GM21423 (cell line): ENCODE data around the gene KLHL40.

Experiments
- ATAC-seq: cut with Tn5 transposase; IDR thresholded peaks from one replicate; pipeline ENCODE4 v1.9.1; 2021; ENCODE audit warnings: mild to moderate bottlenecking, moderate library complexity; ENCODE audit not compliant: unreplicated experiment

The KLHL40 gene

DNA sequence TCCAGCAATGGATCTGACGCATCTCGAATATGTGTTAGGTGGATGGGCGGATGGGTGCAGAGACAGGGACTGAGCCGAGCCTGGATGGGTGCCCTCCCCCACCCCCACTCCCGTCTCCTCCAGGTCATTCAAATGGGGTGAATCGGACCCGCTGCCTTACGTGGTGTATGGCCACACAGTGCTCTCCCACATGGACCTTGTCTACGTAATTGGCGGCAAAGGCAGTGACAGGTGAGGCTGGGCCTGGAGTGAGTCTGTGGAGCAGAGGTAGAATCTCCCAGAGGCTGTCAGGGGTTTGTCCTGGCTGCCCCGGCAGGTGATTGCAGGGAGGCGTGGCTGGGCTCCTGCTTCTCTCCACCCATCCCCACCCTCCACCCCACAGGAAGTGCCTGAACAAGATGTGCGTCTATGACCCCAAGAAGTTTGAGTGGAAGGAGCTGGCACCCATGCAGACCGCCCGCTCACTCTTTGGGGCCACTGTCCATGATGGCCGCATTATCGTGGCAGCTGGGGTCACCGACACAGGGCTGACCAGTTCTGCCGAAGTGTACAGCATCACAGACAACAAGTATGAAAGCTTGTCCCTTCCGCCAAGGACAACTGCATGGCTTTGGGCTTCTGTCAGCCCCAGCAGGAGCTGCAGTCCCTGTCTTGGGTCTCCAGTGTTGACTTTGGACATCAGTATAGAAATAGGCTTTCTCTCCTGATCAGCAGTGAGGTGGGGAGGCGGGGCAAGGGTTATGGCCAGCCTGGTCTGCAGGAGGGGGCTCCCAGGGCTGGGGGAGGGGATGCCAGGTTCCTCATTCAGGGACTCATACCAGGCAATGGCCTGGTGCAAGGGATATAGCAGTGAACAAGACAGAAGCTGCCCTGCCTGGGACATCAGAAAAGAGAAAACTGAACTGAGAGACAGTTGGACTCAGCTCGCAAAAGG lies 3.4 kb downstream of the KLHL40 start:
- ATAC-seq: no peak

DNA sequence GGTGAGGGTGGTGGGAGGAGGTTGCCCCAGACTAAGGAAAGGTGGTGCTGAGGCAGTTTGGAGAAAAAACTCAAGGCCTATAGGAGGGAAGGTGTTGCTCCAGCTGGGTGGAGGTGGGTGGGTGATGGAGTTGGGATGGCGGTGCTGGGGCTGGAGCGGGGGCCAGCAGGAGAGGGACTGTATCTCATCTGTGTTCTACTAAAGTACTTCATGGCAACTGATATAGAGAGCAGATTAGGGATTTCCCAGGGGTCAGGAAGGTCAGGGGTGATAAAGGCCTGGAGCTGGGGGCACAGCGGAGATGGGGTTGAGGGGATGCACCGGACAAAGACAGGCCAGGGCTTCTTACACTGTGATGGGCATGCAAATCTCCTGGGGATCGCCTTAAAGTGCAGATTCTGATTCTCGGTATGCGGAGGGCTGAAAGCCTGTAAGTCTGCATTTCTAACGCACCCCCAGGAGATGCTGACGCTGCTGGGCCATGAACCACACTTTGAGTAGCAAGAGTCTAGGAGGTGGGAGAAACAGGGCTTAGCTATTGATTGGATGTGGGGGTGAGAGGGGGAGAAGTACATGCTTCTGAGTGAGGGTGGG lies 4.2 kb downstream of the KLHL40 start:
- ATAC-seq: no peak

DNA sequence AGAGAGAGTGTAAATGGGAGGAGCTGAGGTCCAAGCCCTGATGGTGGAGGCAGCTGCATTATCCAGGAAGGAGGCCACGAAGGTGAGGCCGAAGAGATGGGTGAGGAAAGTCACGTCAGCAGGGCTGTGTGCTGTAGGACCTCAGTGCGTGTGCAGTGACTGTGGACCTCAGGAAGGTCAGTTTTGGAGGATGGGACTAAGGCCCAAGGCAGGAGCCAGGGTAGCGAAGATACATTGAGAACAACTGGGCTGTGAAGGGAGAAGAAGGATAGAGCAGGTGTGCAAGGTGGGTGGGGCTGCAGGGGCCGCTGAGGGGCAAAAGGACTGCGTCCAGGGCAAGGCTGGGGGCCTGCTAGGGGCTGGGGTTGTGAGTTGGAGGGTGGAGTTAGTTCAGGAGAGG lies 4.9 kb downstream of the KLHL40 start:
- ATAC-seq: no peak

DNA sequence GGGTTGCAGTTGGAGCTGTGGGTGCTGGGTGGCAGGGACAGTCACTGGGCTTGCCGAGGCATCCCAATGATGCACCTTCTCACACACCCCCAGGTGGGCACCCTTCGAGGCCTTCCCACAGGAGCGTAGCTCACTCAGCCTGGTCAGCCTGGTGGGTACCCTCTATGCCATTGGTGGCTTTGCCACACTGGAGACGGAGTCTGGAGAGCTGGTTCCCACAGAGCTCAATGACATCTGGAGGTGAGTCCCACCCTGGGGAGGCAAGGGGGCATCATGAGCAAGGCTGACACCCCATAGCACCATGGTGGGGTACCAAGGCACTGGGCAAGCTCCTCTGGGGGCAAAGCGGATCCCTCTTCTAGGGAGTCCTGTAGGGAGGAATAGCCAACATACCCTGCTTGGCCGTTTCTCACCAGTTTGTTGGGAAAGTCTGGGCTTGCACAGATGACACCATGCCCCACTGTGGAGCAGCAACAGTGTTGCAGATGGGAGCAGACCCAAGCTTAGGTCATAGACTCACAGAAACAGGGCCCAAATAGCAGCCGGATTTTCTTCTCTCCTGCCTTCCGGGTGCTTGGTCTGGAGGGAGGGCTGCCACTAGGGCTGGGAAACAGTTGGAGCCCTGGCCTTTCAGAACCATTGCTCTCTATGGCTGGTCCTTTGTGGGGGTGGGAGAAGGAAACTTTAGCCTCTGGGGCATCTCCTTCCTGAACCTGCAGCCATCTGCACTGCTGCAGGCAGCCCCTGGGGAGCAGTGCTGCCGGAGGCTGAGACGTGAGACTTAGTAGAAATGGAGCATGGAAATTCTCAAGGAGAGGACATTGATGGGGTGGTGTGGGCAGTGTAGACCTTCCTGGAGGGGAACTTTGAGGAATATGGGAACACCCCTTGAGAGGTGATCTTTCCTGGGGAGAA lies 5.7 kb downstream of the KLHL40 start:
- no peak for ATAC-seq

DNA sequence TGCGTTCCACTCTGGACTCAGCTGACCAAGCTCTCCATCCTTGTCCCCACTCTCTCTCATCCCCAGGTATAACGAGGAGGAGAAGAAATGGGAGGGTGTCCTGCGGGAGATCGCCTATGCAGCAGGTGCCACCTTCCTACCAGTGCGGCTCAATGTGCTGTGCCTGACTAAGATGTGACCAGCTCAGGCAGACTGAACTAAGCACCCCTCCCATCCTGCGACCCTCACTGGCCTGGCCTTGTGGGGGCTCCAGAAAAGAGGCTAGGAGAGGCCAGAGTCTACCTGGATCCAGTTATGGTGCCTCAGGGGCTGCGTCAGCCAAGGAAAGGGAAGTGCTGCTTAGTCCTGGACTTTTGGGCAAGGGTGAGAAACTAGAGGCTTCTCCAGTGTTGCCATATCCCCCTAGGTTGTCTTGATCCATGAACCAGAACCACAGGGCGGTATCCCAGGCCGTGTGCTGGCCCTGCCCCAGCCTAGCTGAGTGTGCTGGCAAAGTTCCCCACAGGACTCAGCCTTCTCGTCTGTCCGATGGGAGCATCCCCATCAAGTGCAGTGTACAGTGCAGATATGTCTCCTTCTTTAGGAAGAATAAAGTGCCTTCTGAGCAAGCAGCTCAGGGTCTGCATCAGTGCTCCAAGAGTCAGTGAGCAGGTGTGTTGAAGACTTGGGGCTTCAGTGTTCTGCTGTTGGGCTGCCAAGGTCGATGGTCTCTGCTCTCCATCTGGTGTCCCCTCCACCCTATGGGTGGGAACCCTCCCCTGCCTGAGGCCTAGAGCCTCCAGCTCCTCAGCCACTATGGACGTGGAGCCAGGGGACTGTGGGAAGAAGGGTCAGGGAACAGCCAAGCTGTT lies 6.7 kb downstream of the KLHL40 start:
- ATAC-seq: no peak

DNA sequence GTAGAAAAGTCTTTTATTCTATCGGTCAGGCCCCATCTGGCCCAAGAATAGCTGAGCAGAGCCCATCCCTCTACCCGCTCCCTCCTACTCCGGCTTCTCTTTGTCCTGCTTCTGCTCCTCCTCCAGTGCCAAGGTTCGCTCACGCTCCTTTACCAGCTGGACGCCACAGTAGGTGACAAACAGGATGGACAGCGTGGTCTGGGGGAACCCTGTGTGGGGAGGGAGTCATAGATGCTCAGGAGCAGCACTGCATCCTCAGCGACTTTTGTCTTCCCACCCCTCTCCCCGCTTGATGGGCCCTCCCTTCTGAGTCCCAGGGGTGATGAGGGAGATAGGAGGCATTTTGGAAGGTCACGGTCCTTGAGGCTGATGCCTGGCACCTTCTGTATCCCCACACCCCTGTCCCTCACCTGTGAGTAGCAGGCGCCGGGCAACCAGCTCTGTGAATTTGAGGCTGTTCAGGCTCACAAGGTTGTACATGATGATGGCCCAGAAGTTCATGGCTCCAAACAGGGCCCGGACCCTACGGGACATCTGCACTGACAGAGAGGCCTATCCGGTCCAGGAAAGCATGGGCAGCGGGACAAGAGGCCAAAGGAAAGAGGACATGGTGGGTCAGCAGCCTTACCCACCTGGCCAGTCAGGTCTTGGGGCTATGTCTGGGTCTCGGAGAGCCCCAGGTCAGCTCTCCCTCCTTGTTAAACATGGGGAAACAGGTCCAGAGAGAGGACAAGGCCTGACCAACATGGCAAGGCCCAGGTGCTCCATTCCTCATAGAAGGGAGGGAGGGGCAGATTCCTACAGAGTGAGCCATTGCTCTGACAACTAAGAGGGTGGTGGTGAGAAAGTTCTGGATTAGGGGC lies 7.6 kb downstream of the KLHL40 start:
- no peak for ATAC-seq

DNA sequence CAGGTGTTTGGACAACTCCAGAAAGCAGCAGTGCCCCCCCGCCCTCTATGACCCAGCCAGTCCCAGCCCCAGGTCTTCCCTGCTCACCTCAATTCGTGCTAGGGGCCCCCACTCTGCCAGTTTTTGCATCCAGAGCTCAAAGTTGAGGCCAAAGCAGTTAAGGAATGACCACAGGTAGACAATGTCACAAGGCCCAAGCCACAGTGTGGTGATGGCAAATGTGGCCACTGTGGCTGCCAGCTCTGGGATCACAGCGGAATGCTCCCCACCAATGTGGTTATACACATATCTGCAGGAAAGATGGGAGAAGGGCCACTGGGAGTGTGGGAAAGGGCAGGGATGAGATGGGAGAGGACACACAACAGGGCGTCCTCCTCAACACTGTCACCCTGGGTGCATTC lies 8.2 kb downstream of the KLHL40 start:
- ATAC-seq: no peak

DNA sequence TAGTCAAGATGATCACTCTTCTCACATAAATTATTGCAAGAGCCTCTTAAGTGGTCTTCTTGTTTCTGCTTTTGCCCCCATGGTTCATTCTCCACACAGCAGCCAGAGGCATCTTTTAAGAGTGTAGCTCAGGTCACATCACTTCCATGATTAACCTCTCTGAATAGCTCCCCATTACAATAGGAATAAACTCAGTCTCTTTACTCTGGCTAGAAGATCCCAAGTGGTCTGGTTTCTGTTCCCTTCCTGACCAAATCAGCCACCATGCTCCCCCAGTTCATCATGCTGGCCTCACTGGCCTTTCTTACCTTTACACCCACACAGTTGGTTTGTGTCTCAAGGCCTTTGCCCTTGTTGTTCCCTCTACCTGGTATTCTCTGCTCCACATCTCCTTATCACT lies 9.0 kb downstream of the KLHL40 start:
- ATAC-seq: no peak

DNA sequence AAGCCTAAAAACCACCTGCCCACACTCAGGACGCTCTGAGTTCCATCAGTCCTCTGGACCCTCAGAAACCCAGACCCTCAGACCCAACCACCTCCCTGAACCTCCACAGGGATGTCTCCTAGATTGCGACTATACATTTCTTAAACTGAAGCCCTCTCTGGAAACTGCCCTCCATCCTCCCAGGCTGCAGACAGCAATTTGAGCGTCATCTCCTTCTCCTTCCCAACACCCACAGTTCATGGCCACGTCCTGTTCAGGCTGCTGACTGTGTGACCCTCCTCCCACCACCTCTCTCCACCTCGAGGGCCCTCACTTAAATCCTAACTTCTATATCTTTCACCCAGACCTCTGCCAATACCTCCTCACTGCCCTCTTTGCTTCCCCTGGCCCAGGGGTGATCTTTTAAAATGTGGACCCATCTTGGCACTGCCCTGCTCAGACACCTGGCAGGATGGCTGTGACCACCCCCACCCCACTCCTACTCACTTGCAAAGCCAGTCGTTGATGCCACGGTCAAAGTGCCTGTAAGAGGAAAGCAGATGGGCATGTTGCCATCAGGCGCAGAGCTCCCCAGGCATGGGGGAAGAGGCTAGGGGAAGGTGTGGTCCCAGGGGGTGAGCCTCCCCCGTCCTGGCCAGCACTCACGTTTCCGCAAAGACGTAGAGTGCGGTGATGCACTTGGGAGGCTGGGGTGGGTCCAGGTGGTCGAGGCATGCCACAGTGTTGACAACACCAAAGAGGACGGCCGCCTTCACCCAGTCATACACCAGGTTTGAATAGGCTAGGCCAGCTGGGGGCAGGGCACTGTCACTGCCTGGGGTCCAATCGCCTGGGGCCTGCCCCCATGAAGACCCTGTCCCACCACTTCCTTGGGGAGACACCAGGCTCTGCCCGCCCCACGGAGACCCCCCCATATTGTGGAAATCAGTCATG lies 11.3 kb downstream of the KLHL40 start:
- ATAC-seq: no peak

DNA sequence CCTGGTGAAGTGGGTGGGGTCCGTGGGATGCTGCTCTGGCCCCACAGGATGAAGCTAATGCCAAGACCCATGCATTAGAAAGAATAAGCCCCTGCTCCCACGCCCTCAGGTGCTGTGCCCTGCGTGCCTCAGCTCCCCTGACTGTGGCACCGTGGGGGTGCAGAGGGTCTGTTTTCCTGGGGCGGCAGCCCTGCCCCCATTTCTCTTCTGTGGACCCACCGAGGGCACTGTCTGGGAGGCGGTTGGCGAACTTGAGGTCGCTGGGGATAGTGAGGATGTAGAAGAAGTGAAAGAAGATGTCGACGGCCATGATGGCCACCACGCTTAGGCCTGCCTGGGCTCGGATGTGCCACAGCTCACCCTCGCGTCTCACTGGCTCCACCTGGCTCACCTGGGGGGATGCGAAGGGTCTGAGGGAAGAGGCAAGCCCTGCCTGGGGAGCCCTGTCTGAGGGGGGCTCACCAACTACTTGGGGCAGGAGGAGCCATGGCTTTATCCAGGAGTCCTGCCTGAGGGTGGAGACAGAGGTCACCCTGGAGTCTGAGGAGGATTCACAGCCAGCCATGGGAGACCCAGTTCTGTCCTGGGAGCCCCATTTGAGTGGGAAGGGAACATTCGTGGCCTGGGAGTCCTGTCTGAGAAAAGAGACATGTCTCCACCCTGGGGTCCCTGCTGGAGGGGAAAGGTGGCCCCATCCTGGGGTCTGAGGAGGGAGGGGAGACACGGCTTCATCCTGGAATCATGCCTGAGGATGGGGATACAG lies 12.1 kb downstream of the KLHL40 start:
- ATAC-seq: no peak

DNA sequence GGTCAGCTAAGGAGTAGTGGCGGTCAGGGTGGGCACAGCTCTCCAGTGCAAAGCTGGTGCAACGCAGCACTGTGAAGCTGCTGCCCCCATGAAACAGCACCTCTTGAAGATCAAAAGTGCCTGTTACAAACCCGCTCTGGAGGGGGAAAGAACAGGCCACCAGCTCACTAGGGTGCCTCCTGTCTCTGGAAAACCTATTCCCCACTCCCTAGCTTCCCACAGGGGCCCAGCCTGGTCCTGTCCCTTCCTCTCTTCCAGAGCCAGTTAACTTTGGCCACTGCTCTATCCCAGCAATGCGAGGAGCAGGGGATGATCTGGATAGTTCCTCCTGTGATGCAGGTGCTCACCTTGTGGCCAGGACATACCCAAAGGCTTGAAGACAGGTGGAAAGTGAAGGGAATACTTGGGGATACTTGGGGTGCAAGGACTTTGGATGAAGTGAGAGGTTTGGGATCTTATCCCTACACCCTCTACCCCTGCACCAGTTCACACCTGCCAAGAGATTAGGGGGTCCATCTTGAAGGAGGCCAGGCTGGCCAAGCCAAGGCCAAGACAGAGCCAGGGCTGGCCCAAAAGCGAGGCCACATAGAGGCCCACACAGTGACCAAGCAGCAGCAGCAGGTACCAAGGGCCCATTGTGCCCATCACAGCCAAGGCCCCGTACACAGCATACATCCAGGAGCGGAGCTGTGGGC lies 13.0 kb downstream of the KLHL40 start:
- no peak for ATAC-seq

DNA sequence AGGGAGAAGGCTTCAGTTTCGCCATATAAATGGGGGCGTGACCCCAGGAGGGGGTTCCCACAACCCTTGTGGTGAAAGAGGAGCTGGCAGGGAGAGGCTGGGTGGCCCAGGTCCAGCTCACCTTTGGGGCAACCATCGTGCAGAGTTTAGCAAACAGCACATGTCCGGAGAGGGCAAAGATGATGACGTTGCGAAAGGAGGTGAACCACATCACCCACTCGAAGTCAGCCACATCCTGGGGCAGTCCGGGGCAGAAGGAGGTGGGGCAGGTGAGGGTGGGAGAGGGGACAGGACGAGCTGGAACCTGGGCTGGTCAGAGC lies 13.5 kb downstream of the KLHL40 start:
- ATAC-seq: no peak

DNA sequence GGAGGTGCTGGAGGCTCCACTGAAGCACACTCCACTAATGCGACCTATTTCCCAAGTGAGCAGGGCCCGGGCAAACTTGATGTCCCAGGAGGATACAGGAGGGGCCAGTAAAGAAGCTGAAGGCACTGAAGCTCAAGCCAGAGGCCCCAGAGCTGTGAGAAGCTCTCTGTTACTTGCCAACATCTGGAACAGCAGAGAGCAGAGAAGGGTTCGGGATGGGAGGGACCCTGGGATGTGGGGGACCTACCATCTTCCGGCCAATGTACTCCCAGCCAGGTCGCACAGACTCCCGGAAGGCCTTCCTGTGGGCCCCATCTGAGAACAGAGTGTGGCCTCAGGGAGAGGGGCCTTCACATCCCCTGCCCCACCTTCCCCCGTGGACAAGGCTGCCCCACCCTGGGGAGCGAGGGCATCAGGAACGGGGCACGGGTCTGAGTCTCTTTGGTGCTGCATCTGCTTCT lies 14.2 kb downstream of the KLHL40 start:
- ATAC-seq: no peak

DNA sequence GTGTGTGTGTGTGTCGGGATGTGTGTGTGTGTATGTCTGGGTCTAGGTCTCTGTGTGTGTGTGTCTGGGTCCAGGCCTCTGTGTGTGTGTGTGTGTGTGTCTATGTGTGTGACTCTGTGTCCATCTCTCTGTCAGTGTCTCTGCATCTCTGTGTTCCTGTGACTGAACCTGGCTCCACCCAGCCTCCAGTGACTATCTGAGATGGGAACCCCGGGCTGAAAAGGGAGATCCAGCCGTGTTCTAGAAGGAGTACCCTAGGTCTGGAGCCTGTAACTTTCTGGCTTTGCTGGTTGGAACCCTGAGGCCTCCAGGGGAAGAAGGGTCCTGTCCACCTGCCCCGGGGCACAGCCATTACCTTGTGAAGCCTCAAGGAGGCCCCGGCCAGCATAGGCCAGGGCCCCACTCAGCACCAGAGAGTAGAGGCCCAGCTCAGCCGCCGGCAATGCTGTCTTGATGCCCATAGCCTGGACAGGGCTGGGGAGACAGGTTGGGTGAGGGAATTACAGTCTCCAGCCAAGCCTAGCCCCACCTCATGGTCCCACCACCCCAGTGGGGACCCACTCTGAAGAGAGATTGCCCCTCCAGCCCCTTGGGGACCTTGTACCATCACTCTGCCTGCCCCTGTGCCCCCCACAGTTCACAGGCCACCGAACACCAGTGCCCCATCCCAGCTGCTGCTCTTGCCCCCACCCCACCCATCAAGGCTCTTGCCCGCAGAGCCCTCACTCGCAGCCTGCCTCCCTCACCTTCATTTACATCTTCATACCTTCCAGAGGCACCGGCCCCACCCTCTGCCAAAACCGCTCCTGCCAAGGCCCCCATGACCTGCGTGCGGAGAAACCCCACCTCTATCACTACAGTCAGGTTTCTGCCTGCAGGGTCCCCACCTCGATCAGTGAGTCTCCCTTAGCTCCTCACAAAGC lies 15.3 kb downstream of the KLHL40 start:
- ATAC-seq: no peak

DNA sequence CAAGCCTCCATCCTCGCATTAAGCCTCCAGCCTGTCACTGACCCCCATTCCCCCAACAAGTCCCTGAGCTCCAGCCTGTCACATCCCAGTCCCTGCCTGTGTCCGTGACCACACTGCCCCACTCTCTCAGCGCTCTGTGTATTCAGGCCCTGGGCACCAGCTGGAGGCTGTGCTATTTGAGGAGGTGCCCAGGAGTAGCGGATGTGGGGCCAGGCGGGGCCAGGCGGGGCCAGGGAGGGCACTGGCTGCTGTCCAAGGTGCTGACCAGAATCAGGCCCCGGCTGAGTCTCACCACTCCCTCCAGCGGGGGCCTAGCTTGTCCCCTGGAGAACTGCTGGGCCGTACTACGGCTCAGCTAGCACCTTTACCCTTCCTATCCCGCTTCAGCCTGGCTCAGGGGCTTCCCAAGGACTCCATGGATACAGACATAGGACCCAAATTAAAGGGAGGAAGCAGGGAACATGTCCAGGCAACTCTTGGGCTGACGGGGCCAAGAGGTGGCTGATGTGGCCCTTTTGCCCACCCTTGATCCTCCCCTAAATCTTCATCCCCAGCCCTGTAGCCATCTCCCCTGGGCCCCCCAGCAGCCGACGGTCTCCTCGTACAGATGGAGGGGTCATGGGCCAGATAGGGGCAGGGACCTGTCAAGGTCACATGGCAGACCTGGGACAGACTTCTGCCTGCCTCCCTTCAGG lies 16.2 kb downstream of the KLHL40 start:
- no peak for ATAC-seq
